HG03342 (cell line): Measurements from ENCODE around the gene SLC30A1.

Source experiments
- ATAC-seq: cut with Tn5 transposase; IDR thresholded peaks from one replicate; pipeline ENCODE4 v1.9.1; 2021; ENCODE audit warnings: mild to moderate bottlenecking, moderate library complexity; ENCODE audit not compliant: unreplicated experiment

The SLC30A1 gene

DNA sequence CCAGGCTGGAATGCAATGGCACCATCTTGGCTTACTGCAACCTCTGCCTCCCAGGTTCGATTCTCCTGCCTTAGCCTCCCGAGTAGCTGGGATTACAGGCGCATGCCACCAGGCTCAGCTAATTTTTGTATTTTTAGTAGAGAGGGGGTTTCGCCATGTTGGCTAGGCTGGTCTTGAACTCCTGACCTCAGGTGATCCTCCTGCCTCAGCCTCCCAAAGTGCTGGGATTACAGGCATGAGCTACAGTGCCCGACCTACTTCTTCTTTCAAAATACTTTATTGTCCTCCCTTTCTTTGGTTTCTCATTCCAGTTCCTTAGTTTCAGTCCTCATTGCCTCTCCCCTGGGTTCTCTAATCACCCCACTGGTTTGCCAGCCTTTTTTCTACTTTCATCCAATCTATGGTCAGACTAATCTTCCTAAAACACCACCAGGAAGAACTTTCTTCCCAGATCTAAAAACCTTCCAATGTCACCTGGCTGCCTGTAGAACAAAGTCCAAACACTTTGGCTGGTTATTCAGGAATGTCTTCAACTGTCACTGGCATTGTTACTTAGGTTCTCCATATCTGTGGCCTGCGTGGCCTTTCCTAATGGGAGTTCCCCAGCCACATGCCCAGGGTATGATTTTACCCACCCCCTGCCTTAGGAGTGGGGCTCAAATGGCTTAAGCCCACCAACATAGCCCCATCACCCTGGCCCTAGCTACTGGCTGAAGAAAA is 29.0 kb upstream of the SLC30A1 start:
- ATAC-seq: no peak

DNA sequence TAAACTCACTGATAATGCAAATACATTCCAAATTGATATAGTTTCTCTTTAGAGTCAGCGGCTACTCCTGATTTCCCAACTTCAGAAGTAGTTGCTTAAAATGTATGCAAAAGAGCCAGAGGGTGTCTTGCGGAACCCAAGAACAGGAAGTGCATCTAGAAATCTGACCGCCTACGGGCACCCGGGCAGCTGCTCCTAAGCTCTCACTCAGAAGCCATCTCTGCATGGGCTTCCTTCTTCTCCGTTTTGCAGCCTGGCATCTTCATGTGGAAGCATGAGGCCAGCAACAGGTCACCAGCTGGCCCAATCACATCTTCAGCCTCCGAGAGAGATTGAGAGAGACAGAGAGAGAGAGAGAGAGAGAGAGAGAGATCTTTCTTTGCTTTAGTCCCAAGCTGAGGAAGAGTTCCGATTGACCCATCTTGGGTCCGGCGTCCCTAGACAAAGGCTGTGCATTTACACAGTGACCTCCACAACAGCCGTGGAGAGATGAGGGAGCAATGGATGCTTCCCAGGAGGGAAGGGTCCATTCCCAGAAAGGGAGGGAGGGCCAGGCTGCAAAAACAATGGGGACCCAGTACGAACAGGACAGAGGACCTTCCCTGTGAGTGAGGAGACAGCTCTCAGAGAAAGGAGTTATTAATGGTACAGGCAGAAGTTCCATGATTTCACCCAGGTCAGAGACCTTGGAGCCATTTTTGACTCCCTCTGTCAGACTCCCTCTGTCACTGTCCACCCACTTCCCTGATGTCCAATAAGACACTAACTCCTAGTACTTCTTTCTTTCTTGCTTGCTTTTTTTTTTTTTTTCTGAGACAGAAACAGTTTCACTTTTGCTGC is 28.2 kb upstream of the SLC30A1 start:
- peak; percentile 98 for ATAC-seq

DNA sequence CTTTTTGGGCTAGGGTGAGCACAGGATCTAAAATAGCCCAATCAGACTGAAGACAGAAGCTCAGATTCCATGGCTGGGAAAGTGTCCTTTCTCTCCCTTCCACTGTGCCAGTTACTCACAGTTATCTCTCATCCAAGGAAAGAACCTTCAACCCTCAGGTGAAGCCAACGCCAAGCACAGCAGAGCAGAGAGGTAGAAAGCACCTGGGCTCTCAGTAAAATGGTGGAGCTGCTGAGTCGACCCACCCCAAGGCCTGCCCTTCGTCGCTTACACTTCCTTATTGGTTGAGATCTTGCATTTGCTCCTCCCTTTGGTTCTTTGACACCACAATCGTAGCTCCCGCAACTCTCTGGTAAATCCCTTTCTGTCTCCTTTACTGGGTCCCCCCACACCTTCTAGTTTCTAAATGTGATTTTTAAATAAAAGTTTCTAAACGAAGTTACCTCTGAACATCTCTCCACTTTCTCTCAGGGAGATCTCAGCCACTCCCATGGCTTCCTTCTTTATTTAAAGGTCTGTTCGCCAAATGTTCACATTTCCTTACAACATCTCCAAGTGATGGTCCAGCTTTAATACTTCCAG is 27.5 kb upstream of the SLC30A1 start:
- ATAC-seq: peak; percentile 26

DNA sequence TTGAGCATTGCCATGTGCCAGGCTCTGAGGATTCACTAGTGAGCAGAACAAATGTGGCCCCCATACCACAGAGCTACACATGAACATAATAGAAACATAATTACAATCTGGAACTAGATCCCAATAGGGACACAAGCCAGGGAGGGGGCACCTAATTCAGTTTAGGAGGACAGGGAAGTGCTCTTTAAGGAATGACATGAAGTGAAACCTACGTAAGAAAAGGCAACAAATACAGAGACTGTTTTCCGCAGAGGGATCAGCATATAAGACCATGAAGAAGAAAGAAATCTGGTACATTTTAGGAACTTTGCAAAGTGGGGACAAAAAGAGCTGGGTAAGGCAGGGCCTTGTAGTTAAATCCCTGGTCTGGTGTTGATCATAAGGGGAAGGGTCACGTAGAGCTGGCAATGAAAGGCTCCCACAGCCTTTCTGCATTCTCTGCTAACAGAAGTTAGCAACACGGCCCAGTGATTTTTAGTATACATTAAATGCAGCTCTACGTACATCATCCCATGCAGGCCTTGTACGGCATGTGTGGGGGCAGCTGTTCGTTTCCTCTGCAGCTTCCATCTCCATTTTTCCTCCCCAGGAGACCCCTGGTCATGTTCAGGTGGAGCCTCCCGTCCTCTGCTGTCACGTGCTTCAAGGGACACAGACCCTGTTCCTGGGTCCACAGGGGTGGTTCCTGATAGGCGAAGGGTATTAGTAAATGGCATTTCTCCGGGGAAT is 26.8 kb upstream of the SLC30A1 start:
- ATAC-seq: no peak

DNA sequence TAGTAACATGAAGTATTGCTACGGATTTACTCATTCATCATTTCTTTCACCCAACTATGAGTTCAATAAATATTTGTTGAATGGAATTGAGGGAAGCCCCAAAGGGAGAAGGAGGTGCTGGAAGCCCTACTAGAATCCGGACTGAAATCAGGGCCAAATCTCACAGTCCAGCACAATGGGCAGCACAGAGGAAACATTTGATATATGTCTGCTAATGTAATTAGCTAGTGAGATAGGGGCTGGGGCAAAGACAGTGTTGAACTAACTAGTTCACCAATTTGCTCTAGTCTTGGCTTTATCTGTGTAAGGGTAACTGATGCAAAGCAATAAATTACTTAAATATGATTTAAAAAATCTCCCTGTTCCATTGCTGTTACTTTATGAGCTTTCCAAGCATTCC is 26.1 kb upstream of the SLC30A1 start:
- no peak for ATAC-seq

DNA sequence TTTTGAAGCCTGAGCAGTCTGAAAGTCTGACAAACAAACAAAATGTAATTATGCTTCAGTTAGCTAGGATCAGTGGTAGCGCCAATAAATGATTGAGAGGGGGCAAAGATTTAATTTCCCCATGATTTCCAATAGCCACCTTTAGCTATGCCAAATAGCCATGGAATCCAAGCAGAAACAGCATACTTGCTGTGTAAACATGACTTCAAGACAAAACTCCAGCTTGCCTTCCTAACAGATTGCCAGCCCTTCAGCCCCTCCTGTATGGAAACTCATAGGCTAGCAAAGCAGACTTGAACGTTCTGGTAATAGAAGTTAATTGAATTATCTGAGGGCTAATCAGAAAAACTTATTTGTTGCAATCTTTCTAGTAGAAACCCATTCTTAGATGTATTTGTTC is 25.6 kb upstream of the SLC30A1 start:
- no peak for ATAC-seq

DNA sequence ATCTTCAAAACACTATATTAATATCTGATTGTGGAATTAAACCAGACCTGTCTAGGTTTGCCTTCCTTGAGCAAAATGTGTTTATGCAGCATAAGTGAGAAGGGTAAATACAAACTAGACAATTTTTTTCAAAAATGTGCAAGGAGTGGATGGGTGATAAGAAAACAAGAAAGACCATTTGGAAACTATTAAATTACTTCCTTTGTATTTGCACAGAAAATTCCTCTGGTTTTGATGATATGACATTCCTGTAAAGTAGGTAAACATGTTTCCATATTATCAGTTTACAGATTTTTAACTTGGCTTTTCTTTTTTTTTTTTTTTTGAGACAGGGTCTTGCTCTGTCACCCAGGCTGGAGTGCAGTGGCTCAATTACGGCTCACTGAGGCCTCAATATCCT is 24.8 kb upstream of the SLC30A1 start:
- ATAC-seq: no peak

DNA sequence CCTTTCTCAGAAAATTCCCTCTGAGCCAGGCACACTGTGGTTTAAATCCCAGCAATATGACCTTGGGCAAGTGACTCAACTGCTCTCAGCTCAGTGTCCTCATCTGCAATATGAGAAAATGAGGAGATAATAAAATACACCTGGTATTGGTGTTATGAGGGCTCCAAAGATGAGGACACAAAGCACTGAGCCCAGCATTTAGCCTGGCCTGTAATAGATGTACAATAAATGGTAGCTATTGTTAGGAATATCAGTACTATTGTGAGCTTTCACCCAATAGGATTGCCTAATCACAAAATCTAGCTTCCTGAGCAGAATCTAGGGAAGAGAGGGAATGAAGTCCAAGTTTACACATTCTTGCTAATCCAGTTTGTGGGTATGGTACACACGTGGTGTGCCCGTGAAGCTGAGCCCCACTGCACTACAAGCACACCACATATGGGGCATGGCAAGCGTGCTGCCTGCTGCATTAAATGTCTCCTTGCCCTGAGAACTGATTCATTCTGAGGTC is 24.3 kb upstream of the SLC30A1 start:
- ATAC-seq: no peak

DNA sequence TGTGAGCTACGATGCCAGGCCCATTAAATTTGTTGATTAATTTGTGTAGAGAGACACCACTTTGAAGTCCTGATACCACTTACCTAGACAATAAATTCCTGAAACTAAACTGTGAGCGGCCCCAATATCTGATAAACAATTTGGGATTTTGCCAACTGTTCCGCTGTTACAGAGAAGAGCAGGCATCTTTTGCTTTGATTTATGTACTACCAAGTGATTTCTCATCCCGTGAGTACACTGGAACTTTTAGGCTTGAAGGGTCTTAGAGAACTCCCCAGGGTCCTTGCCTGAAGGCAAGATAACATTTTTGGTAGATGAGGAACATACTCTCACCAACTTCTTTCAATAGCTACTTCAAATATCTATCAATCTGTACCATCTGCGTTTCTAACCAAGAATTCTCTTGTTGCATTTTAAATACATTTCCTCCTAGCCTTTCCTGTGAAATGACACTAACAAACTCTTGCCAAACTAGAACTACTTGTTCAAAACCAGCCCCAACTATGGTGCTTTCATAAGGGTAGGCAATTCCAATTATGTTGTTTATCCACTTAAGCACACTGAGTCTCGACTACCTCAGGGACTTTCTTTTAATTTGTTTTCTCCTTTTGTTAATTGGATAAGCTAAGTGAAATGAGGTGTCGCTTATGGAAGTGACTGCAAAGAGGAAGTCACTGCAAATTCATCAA is 23.2 kb upstream of the SLC30A1 start:
- ATAC-seq: no peak

DNA sequence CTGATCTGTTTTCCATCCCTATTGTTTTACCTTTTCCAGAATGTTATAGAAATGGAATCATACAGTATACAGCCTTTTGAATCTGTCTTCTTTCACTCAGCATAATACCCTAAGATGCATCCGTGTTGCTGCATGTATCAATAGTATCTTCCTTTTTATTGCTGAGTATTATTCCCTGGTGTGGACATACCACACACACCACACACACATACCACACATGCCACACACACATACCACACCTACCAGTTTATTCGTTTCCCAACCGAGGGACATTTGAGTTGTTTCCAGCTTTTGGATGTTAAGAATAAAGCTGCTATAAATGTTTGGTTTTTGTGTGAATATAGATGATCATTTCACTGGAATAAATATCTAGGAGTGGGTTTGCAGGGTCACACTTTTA is 22.2 kb upstream of the SLC30A1 start:
- ATAC-seq: no peak

DNA sequence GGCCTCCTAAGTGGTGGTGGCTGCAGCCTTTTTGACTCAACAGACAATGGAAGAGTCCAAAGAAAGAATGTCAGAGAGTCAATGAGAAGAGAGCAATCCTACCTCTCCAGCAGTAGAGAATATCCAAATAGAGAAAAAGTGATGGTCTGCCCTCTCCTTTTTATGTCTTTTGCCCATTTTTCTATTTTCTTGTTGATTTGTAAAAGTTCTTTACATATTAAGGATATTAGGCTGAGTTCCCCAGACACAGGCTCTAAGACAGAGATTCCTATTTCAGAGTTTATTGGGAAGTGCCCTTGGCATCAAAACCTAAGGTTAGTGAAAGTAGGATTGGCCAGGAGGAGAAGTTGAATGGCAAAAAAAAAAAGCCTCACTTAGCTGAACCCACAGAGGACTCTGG is 20.3 kb upstream of the SLC30A1 start:
- ATAC-seq: no peak

DNA sequence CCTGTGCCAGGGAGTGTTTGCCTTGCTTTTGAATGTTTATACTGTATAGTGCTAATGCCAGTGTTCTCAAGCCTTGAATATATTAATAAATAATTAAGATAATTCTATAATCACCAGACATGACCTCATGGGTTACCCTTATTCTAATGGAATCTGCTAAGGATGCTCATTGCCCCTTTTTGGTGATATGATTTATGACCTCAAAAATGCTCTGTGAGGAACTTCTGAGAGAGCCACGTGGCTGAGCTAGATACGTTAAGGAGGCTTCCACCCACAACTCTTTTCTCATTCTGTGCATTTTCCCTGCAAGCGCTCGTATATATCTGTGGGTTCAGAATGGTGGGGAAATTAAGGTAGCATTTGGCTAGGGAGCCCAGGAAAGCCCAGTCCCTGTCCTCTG is 19.6 kb upstream of the SLC30A1 start:
- ATAC-seq: no peak

DNA sequence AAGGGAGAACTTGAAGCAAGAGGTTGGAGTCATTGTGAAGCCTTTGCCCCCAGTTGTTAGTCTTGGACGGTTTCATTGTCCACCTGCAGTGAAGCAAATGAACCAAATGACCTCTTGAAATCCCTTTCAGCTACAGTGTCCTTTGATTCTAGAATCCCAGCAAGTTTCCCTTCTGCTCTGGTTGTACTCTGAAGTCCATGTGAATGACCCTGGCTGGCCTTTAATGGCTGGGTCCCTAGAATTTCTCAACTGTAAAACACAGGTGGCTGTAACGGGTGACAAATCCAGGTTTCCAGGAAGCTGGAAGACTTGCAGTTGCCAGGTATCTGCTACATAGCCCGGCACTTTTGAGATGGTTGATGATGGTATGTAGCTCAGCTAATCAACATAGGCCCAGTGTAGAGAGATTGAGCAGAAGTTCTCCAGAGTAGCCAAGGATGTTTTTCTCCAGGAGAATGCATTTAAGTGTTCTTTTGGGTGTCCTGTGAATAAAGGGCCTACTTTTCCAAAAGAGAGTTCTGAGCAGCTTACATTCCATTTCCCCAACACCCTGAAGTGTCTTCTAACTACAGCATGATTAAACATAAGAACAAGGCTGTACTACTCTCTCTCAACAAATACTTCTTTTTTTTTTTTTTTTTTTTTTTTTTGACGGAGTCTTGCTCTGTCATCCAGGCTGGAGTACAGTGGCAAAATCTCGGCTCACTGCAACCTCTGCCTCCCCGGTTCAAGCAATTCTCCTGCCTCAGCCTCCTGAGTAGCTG is 17.6 kb upstream of the SLC30A1 start:
- no peak for ATAC-seq

DNA sequence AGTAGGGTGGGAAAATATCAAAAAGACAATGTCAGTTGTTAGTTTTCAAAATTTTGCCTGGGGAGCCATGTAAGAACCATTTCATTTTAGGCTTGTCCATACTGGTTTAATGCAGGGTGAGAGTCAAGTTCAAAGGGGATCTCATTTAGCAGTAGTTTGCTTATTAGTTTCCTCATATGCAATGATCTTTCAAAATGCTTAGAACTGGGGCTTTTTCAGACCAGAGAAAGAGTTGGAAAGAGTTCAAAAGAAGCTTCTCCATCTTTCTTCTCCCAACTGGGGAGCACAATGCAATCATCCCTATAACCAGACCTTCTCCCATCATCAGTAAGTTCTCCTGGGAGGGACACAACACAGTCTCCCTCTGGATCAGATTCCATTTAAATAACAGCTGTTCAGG is 16.5 kb upstream of the SLC30A1 start:
- ATAC-seq: no peak

DNA sequence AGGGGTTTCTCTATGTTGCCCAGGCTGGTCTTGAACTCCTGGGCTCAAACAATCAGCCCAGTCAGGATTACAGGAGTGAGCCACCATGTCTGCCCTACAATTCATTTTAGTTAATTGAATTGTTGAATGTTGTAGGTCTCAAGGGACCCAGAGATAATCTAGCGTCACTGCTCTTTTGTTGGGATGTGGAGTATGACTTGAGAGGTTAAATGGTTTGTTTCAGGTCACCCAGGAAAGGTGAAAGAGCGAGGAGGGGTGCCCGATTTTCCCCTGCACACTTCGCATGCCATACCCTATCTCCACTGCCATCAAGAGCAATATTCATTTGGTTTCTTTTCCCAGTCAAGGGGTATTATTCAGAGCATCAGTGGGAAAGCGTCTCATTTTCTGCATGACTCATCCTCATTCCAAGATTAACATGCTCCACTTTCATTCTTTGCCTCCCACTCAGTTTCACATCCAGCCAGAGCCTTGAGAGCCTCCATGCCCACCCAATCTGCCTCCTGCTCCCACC is 13.1 kb upstream of the SLC30A1 start:
- no peak for ATAC-seq

DNA sequence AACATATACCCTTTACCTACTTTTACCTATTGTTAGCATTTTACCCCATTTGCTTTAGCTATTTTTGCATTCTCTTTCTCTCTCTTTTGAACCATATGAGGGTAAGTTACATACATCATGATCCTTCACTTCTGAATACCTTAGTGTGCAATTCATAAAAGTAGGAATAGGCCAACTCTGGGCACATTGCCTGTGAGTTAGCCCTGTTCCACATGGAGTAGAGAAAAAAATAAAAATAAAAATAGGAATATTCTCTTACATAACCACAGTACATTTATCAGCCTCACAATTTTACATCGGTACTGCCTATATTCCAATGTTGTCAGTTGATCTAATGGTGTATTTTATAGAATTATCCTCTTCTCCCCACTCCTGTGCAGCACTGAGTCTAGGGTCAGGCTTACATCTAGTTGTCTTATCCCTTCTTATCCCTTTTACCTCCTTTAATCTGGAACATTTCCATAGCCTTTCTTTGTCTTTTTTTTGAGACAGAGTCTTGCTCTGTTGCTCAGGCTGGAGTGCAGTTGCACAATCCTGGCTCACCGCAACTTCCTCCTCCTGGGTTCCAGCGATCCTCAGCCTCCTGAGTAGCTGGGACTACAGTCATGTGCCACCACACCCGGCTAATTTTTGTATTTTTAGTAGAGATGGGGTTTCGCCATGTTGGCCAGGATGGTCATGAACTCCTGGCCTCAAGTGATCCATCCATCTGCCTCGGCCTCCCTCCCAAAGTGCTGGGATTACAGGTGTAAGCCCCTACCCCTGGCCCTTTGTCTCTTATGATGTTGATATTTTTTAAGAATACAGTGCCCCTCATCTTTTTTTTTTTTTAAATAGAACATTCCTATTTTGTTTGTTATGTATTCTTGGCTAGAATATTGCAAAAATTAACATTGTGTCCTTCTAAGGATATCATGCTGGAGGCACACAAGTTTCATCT is 11.1 kb upstream of the SLC30A1 start:
- ATAC-seq: no peak

DNA sequence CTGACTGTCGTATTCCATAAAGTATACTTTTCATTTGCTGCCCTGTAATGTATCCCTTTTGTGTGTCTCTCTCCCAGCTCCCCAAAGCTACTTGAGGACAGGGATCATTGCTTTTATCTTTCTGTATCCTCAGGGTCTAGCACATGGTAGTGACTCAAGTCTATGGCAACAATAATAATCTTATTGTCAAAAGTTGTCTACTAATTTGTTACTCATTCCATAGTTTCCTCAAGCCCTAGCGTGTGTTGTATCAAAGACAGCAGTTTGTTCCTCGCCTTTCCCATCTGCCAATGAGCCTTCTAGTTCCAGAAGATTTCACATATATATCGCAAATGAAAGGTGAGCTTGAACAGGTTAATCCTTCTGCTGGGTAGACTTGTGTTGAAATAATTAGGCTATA is 9.8 kb upstream of the SLC30A1 start:
- no peak for ATAC-seq

DNA sequence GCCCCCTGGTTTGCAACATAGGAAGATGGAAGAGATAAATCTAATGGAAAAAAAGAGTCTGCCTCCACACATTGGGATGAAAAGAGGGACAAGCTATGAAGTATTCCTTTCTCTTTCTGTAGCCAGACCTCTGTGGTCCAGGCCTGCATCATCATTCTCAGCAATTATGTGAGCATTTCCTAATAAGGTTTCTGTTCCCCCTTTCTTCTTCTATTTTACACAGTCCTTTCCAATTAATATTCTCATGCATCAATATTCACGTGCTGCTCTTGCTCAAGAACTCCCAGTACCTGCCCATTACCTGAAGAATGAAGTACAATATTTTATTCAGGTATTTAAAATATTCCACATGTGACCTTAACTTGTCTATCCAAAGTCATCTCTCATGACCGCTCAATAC is 8.2 kb upstream of the SLC30A1 start:
- no peak for ATAC-seq

DNA sequence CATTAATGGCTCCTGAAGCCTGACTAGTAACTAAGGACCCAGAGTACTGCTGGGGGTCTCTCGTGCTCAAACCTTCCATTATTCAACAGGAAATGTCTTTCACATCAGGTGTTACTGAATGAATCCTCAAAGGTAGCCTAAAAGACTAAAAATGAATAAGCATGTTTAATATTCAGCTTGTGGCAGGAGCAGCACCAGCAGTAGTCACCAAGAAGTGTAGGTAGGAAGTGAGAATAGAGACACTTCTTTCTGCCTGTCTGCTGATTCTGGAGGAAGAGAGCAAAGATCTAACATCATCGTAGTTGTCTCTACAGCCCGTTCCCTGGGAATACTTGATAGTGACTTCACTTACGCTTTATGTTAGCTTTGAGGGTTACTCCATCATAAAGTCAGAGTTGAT is 7.6 kb upstream of the SLC30A1 start:
- no peak for ATAC-seq
